NCI-H2081 treated with DMSO at 0.1 percent for 48 hours (cell line): ENCODE data around the gene SNAPC2.

ENCODE experiments used
- DNase-seq: peaks from one replicate; lab custom pipeline; 2025; lab: John Stamatoyannopoulos, UW

The SNAPC2 gene

DNA sequence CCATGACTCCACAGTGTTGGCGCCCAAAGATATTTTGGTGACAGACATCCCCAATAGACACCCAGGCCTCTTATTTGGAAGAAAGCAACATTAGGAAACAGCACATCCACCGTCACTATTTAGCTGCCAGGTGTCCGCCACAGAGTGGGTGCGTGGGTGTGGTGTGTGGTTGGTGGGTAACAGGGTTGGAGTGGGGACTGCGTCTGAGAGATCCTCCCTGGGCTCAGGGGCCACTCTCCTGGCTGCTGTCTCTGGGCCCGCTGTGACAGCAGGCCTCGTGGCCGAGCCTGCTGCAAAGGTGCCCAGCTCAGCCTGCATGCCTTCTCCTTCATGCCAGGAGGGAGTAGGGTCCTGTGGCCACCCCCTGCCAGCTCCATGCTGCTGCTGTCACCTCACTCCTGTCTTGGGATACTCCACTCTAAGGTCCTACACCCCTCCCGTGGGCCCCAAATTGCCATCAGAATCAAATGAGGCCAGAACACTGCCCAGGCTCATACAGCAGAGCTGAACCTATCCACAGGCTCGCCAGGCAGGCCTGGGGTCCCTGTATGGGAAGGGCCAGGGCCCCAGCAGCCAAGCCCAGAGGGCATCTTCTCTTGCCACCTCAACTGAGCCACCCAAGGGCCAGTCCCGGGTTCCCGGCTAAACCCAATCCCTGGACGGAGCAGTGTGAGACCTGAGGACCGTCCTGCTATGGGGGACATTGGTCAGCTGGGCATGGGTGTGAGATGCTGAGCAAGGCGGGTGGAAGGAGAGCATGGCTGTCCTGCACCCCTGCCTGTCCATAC lies 48.1 kb downstream of the SNAPC2 start:
- DNase-seq, result no peak

DNA sequence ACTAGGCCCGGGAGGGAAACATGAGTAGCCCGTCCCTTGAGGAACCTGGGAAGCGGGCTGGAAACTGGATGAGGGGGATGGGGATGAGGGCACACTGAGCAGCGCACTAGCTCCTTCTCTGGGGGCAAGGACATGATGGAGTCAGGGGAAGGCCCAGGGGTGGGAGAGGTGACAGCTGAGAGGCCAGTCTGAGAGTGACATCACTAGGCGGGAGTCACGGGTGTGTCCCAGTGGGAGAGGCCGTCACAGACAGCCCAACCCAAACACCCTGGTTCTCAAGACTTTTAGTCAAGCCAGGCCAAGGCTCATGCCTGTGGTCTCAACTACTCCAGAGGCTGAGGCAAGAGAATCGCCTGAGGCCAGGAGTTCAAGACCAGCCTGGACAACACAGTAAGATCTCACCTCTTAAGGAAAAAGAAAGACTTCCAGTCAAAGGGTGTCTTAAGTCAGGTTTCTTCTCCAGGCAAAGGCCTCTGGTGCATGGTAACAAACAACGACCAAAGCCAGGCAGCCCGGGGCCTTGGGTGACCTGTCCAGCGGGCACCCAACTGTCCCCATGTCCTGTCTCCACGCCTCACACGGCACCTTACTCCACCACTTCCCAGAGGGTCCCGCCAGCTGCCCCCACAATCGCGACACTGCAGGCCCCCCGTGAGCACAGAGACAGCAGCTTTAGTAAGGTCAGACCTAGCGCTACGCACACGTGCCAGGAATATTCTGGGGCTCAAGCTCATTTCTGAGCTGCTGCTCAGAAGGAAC lies 48.8 kb downstream of the SNAPC2 start:
- no peak for DNase-seq

DNA sequence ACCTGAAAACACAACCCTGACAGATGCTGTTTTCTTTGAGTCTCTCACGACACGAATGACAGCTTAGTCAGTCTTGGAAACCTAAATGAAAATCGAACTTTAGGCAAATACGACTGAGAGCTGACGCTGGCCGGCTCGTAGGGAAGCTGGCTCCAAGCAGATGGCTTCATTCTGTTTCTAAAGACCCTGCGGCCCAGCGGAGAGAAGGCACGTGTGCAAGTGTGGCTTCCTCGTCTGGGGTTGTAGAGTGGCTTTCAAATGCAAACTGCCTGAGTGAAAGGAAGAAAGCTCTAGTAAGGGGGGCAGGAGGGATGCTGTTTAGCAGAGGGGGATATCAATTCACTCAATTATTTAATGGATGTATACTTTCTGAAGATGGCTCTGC lies 49.4 kb downstream of the SNAPC2 start:
- no peak for DNase-seq

DNA sequence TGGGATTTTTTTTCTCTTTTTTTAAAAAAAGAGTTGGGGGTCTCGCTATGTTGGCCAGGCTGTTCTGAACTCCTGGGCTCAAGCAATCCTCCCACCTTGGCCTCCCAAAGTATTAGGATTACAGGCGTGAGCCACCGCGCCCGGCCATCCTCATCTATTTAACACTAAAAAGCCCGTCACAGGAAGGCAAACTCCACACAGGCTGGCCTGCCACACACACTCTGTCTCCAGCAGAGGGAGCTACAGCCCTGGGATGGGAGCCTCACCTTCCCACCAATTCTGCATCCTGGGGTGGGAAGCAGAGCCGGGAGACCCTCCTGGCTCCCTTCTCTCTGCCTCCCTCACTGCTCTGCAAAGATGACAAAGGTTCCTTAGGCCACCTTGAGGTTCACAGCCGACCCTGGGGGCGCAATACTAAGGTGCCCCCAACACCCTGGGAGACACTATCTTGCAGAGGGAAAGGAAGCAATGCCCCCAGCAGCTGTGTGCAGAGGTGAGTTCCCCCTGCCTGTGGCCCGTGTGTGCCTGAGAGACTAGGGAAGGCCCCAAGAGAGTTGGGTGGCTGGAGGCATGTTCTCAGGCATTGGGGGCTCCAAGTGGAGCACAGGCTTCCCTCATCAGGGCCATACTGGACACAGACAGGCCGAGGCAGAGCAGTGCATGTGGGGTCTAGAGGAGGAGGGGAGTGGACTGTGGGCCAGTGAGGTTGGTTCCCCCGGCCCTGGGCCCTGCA lies 50.7 kb downstream of the SNAPC2 start:
- no peak for DNase-seq

DNA sequence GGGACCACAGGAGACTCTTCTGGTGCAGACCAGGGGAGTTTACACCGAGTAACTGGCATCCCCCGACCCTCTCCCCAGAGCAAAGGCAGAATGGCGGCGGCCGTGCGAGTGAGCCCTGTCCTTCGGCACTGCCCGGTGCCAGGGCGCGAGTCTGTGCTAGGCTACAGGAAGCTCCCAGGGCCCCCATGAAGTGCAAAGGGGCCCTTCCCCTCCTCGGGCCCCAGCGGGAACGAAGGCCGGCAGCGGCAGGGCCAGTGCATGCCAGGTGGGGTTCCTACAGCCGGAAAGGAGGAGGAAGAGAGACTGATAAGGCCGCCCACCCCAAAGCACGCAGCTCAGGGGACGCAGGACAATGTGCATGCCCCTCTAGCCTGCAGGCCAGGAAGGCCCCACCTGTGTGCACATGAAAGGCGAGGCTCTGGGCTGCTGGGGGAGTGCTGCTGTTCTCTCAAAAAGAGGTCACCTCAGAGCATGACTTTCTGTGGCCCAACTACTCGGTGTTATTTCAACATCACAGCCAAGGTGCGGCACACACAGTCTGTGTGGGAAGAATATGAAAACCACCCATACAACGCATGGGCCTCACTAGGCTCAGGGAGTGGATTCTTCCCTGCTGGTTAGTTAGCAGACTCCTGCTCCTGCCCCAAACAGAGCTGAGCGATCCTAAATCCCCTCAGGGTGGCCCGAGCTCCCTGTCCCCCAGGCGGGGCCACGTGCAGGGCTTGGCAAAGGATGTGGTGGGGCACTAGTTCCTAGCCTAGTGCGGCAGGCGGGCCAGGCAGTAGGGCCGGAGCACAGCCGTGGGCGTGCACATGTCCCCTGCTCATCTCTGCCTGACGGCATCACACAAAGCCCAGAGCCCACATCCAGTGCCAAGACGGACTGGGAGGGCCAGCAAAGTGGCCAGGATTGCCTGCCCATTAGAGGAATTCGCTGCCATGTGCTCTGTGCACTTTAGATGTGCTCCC lies 51.7 kb downstream of the SNAPC2 start:
- DNase-seq, result no peak
